Hematopoietic multipotent progenitor cell treated with erythropoietin and hydrocortisone succinate and interleukin-3 and kit ligand, for 8 days (in vitro differentiated cells): ENCODE results near the gene CSKMT.
"Not testable (repeated sequence)": the region's sequence is repeated elsewhere in the genome, so short reads cannot be mapped to it uniquely, and the experiment has no call there.

Experiments
- DNase-seq: peaks from one replicate; pipeline ENCODE4 v3.0.0-alpha.2; 2015

Gene CSKMT, protein sequence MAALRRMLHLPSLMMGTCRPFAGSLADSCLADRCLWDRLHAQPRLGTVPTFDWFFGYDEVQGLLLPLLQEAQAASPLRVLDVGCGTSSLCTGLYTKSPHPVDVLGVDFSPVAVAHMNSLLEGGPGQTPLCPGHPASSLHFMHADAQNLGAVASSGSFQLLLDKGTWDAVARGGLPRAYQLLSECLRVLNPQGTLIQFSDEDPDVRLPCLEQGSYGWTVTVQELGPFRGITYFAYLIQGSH

DNA sequence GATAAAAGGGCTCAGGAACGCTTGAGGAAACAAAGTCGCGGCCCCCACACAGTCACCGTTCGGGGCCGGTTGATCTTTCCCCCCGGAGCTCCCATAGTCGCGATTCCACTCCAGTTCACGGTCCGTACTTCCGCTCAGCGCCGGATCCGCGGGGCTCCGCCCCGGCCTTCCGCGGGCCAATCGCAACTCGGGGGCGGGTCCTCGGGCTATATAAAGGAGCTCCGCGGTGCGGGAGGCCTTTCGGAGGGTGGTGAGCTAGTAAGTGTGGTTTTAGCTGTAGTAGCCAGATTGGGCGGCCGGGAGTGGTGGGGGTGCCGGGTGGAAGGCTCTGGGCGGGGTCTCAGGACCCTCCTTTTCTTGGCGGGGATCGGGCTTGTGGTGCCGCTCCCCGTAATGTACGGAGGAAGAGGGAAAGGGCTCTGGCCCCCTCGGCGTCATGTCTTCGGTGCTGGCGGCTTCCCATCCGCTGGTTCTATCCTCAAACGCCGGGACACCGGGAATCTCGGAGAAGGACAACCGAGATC lies at the start of gene CSKMT, which contains the start of gene C11orf98:
CSKMT (plus strand) TSS at position 238 of the 524 bp plus-strand sequence. CDS start 568 bp downstream, outside the sequence.
C11orf98 (minus strand) TSS at position 136 of the 524 bp plus-strand sequence; CDS start at position 95, 41 bp downstream.
- peak; percentile 93 for DNase-seq

DNA sequence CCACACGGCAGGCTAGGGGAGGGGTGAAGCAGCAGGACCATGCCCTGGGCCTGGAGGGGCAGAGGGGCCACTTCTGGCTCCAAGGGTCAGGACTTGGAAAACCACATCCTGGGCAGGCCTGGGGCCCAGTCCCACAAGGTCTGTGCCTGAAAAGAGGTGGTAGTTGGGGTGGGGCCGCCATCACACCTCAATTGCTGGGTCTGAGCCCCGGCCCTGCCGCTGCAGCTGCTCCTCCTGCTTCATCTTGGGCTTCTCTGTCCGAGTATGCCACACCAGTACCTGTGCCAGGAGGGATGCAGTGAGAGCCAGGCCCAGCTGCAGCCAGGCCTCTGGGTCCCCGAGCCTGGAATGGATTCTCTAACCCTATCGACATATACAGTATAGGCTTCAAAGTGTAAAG lies 49.6 kb upstream of the CSKMT start:
- no peak for DNase-seq

DNA sequence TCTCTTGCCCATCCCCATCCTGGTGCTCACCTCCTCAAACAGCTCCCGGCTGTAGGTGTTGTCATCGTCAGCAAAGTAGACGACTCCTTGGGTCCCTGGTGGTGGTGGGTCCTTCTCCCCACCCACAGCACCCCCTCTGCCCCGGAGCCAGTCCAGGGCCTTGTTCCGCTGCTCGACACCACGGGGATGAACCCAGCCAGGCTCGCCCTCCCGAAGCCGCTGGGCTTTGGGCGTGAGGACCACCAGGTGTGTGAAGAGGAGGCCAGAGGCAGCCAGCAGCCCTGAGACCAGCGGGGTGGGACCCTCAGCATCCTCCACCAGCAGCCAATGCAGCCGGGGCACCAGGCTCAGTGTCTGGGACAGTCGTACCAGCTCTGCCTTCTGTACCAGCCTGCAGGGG lies 48.2 kb upstream of the CSKMT start:
- DNase-seq, result not testable (repeated sequence)

DNA sequence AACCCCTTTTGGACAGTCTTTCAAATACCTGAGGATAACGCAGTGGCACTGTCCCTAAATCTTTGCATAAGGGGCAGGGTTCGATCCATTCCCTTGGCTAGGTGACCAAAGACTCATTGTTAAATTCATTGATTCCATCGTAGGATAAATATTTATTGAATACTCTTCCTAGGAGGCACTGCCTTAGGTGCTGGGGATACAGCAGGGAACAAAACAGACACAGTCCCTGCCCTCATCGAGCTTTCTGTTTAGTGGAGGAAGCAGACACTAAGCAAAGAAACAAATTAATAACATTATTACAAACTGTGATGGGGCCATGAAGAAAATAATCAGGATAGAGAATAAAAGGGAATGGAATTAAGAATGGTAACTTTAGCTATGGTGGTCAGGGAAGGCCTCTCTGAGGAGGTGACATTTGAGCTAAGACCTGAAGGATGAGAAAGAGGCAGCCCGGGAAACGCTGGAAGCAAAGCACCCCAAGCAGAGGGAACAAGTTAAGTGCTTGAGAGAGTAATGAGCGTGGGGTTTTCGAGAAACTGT lies 44.0 kb upstream of the CSKMT start:
- peak; percentile 14 for DNase-seq

DNA sequence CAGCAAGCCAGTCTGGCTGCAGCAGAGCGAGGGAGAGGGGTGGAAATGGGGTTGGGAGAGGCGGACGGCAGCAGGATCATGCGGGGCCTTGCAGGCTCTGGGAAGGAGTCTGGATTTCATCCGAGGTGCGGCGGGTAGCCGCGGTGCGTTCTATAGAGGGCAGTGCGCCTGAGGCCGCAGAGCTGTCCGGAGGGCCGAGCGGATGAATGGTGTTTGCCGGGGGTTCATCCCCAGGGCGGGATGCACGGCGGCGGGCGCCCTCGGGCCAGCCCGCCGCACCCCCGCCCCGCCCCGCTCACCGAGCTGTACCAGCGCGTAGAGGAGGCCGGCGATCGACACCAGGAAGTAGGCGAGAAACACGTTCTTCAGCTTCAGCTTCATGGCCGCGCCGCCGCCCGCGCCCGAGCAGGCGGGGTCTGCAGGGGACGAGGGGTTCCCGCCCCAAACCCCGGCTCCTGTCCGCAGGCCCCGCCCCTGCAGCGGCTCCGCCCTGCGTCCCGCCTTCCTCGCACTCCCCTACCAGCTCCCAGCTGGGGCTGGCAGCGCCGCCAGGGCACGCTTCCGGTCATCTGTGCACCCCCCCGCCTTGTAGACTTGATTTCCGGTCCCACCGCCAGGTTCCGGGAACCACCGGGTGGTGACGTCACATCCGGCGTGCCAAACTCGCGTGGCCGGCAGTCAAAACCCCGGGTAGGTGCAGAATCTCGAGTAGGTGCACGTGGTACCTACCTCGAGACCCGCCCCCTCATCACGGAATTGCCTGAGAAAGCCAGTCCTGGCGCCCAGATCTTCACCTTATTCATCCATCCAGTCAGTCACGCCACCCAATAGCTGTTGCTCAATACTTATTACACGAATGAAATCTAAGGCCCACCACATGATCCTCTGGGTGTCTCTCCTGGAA lies 43.3 kb upstream of the CSKMT start, which contains the start of gene B3GAT3:
B3GAT3 (minus strand) TSS at position 420 of the 904 bp plus-strand sequence; CDS start at position 381, 39 bp downstream.
- peak; percentile 98 for DNase-seq

DNA sequence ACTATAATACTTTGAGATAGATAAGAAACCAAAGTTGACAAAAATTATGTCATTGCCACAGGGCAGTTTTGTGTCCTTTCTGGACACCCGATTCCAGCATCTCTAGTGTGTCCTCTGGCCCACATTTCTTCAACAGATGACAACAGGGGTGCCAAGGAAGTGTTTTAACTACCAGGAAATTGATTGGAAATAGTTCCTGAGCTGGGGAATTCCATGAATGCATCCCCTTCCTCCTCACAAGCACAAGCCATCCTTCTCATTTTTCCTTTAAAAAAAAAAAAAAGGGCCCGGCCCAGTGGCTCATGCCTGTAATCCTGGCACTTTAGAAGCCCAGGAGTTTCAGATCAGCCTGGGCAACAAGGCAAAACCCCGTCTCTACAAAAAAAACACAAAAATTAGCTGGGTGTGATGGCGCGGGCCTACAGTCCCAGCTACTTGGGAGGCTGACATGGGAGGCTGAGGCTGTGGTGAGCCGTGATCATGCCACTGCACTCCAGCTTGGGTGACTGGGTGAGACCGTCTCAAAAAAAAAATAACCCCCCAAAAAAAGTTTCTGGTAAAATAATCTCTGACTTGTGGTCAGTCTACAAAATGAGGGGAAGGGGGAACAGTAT lies 42.5 kb upstream of the CSKMT start:
- DNase-seq, result no peak

DNA sequence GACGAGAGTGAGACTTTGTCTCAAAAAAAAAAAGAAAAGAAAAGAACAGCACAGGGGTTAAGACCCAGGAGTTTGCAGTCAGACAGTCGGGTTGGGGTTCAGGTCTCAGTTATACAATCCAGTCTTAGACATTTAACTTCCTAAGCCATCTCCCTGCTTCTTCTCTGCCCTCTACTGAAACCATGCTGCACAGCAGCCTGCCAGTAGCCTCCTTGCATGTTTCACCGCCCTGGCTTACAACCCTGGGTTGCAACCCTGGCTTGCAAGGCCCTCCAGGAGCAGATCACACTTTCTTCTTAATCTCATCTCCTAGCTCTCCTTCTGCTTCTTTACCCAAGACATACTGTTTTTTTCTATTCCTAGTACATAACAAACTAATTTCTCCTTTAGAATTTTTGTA lies 37.4 kb upstream of the CSKMT start:
- peak; percentile 13 for DNase-seq

DNA sequence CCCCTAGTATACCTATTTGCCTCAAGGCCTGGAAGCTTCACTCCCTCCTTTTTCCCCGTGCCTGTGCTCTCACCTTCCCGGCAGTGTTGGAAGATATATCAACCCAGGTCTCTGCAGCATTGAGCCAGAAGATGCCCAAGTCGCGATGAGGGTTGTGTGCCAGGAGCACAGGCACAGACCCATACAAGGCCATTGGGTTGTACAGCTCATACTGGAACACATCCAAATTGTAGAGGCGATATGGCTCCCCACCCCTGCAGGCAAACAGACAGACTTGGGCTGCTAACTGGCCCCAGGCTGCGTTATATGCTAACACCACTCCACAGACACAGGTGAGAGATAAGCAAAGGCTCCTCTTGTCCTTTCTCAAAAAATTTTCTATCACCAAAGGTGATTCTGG lies 32.6 kb upstream of the CSKMT start:
- no peak for DNase-seq

DNA sequence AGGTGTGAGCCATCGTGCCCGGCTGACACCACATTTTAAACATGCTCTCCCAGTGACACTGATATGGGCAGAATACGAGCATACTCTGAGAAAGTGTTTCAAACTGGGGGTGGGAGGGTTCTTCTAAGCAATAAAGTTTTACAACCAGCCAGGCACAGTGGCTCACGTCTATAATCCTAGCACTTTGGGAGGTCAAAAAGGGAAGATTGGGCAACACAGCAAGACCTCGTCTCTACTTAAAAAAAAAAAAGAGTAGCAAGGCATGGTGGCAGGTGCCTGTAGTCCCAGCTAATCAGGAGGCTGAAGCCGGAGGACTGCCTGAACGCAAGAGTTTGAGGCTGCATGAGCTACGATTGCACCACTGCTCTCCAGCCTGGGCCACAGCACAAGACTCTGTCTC lies 20.9 kb upstream of the CSKMT start:
- DNase-seq, result no peak

DNA sequence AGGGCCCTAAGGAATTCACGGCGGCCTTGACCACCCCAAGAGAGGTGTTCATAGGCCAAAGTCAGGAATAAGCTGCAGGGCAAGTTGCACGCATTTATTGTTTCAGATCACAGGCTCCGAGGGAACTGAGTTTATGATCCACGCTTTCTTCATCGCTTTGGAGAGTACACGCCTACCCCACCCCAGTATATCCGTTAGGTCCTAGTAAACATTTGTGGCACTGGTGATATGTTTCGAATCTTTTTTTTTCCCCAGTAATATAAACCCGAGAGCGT lies 19.5 kb upstream of the CSKMT start:
- peak; percentile 26 for DNase-seq

DNA sequence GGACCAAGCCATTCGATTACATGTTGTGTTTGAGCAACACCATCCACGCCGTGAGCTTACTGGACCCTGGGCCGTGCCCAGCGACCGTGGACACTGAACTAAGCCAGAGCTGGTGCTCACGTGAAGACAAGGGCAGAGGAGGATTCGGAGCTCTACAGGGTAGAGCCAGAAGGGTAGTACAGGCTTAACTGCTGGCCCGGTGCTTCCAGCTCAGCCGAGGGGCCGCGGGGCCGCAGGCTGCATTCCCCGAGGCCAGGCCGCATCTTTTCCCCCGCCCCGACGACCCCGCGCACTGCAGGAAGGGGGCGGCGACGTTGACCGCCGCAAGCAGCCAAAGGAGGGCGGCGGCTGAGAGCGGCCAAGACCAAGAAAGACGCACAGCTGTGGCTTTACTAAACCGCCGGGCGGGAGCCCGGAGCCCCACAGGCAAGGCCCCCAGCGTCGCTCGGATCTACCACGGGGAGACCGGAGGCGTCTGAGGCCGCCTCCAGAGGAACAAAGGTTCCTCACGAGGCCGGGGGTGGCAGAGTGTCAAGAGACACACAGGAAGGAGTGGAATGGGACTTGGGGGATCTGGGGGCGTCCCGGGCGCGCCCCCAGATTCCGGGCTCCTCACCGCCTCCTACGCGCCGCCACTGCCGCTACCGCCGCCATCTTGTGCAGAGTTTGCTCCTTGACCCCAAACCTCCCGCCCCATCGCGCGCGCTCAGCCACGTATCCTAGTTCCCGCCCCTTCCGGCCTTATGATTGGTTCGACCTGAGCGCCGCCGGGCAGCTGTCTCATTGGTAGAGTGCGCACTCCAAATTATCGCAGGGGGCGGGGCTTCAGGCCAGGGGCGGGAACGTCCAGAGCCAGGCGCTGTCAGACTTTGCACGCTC lies 18.9 kb upstream of the CSKMT start, which contains the start of gene GANAB:
GANAB (minus strand) TSS at position 668 of the 879 bp plus-strand sequence; CDS start at position 654, 14 bp downstream.
- peak; percentile 99 for DNase-seq

DNA sequence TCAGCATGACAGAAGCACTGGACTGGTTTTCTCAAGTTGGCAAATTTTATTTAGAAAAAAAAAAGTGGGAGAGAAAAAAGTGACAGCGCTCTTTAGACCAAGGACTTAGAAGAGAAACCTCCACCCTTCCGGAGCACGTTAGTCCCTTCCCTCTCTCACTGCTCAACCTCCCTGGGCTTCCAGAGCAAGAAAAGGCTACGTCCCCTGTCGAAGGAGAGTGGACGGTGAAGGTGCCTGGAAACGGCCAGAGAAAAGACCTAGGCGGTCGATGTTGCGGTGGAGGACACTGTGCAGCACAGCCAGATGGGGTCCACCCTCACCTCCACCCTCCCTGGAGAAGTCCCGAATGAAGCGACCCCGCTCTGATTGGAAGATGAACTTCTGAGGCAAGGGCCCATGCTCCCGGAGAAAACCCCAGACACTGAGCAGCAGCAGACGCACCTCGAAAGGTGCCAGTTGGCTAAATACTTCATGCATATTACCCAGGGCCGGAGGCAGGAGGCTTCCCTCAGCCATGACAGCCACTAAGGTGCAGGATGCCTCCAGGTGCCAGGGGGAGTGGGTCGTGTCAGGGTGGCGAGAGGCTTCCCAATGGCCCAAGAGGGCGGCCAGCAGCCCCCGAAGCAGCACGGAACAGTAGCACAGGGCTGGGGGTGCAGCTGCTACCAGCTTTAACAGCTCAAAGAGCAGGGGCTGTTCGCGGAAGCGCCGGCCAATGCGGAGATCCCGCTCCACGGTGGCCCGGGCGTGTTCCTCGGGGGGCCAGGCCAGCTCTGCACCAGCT lies 18.1 kb upstream of the CSKMT start:
- DNase-seq, result no peak

DNA sequence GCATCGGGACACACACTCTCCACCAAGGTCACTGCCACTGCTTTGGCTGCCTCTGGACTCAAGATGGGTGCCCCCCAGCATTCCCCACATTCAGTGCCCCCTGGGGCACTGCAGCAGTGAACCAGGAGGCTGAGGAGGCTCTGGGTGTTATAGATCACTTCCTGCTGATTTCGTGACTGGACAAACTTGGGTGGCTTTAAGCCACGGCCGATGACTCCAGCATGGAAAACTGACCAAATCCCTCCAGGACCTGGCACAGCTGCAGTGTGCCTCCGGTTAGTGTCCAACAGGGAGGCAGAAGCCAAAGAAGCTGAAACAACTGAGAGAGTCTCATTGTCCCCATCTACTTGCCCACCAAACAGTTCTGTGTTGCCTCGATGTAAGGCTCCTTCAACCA lies 17.5 kb upstream of the CSKMT start:
- DNase-seq, result no peak

DNA sequence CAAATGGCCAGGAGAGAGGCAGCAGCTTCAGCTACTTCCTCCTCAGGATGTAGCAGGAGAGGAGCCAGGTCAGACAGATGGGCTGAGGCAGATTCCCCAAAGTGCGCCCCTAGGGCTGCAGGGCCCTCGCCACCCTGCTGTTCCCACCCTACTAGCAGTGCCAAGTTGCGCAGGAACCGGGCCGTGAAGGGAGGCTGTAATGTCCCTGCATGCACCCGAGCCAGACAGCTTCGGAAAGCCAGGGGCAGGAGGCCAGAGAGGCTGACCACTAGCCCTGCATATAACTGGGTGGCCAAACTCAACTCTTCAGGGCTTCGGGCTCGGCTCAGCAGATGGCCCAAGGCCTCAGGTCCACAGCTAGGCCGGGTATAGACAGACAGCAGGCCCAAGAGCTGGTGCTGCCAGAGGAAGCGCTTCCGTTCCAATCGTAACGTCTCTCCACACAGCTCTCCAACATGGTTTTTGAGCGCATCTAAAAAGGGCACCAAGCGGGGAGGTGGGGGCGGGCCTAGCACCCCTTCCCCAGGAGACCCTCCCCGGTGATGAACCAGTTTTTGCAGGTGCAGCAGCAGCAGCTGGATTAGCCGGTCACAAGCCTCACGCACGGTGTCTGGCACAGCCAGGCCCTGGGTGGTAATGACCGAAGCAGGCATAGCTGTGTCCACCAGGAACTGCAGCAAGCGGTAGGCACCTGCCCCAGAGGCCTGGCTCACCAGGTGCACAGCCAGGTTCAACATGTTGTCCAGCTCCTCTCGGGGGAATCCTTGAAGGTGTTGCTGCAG lies 16.7 kb upstream of the CSKMT start:
- no peak for DNase-seq

DNA sequence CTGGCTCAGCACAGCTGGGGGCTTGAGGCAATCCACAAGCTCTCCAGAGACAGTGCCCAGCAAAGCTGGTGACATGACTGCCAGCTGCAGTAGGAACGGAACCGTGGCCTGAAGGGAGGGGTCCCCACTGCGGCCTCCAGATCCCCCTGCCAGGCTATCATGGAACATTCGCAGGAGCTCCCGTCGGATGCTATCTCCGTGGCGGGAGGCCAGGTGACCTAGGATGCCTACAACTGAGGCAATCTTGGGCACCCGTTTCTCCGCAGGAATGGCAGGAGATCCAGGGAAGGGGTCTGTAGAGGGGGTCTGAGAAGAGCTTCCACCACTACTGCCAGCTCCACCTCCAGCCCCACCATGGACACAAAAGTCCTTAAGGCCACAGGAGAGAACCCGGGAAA lies 16.1 kb upstream of the CSKMT start:
- DNase-seq, result no peak

DNA sequence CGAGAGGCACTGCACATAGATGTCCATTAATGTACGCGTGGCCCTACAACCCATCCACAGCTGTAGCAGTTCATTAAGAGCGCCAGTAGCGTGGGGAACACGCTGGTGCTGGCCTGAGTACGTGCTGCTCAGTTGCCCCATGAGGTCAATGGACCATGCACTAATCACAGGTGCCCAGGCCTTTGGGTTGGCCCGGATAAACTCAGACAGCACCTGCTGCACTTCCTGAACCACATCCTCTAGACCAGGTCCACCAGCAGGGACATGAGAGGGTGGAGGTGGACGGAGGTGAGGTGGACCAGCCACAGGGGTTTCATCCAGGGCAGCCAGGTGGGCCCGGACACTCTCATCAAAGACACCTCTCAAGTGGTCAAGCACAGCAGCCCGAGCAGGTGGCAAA lies 15.6 kb upstream of the CSKMT start:
- no peak for DNase-seq

DNA sequence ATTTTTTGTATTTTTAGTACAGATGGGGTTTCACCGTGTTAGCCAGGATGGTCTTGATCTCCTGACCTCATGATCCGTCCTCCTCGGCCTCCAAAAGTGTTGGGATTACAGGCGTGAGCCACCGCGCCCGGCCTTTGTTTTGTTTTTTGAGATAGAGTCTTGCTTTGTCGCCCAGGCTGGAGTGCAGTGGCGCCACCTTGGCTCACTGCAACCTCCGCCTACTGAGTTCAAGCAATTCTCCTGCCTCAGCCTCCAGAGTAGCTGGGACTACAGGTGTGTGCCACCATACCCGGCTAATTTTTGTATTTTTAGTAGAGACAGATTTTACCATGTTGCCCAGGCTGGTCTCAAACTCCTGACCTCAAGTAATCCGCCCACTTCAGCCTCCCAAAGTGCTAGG lies 14.8 kb upstream of the CSKMT start:
- not testable (repeated sequence) for DNase-seq

DNA sequence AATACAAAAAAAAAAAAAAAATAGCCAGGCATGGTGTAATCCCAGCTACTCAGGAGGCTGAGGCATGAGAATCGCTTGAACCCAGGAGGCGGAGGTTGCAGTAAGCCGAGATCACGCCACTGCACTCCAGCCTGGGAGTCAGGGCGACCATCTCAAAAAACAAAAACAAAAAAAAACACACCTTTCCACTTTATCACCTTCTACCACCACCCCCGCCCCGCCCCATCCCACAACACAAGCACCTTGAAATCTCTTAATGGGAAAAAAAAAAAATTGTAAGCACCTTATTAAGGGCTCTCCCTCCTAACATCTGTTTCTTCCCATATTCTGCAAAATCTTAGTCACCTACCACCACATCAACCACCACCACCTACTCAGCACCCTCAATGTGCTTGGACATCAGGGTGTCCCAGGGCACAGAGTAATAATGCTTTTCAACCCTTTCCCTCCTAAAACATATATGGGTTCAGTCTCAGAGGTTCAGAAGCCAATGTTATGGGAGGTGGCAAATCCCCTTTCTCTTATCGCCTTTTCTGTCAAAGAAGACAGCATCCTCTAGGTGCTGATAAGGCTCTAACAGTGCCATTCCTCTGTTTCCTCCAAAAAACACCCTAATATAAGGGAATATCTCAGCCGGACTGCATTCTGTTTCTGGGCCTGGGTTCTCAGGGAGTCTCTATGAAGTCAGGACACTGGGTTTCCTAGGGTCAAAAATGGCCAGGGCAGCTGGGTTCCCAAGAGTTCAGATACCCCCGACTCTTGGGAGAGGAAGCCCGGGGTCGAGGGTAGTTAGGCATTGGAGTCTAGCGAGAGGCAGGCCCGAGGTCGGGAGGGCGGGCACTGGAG lies 12.7 kb upstream of the CSKMT start:
- peak; percentile 49 for DNase-seq

DNA sequence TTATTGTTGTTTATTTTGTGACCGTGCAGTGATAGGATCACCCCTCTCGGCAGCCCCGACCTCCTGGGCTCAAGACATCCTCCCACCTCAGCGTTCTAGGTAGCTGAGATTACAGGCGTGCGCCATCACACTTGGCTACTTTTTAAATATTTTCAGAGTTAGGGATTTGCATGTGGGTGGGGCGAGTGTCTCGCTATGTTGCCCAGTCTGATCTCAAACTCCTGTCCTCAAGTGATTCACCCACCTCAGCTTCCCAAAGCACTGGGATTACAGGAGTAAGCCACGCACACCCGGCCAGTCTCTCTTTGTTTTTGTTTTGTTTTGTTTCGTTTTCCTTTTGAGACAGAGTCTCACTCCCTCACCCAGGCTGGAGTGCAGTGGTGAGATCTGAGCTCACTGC lies 10.8 kb upstream of the CSKMT start:
- no peak for DNase-seq
